Transverse colon (tissue), 4 donors: ENCODE data around the gene GPR176. TPM values are rescaled to one million over a fixed set of nuclear protein-coding genes. Genes with fewer than 3 reads are reported as not detected.

Source experiments
- DNase-seq: peaks from one replicate; pipeline ENCODE4 v3.0.0-alpha.2; 2019
- H3K27ac ChIP-seq, 4 donors: fragments of 200-600 bp; sonication (generic); 2 replicates each; pipeline ENCODE4 v1.5.1; 2016 to 2018; ENCODE audit warnings: inconsistent platforms in 4 of 4
- H3K27me3 ChIP-seq: fragments of 200-600 bp; sonication (generic); 2 replicates; pipeline ENCODE4 v1.5.1; 2017; ENCODE audit warnings: inconsistent platforms
- H3K36me3 ChIP-seq, 4 donors: fragments of 200-600 bp; sonication (generic); 2 replicates each; pipeline ENCODE4 v1.5.1; 2017 to 2019; ENCODE audit warnings: inconsistent platforms in 4 of 4
- H3K4me1 ChIP-seq, 4 donors: fragments of 200-600 bp; sonication (generic); 2 replicates each; pipeline ENCODE4 v1.5.1; 2017 to 2020; ENCODE audit warnings: inconsistent platforms in 4 of 4
- H3K4me3 ChIP-seq, 4 donors: fragments of 200-600 bp; sonication (generic); 1 replicate in 1 of 4; 2 replicates in 3 of 4; pipeline versions ENCODE4 v1.5.1 to v1.6.1; 2017 to 2019; ENCODE audit warnings: inconsistent platforms in 4 of 4
- H3K9me3 ChIP-seq, 2 donors: fragments of 200-600 bp; sonication (generic); 2 replicates each; pipeline ENCODE4 v1.5.1; 2017 to 2019; ENCODE audit warnings: inconsistent platforms in 2 of 2
- CTCF ChIP-seq, 5 experiments: fragments of 200-600 bp in 3 of 5; fragments of 450-650 bp in 2 of 5; sonication (generic) in 3 of 5; IDR thresholded peaks; 1 replicate in 2 of 5; 2 replicates in 3 of 5; pipeline ENCODE4 v1.5.1; 2016 to 2017; ENCODE audit warnings: antibody characterized with exemption in 5 of 5, inconsistent platforms in 3 of 5, mild to moderate bottlenecking in 2 of 5, moderate library complexity in 1 of 5
- EP300 ChIP-seq: sonication (generic); formaldehyde crosslinking; IDR thresholded peaks from one replicate; pipeline ENCODE4 v1.6.1; 2017; ENCODE audit warnings: antibody characterized with exemption, low read depth
- POLR2A ChIP-seq: fragments of 450-650 bp; IDR thresholded peaks from one replicate; pipeline ENCODE4 v1.6.1; 2016; ENCODE audit warnings: antibody characterized with exemption, mild to moderate bottlenecking, moderate library complexity
- POLR2AphosphoS5 ChIP-seq, 3 donors: sonication (generic); formaldehyde crosslinking; IDR thresholded peaks; one replicate each; pipeline ENCODE4 v1.6.1; 2016; ENCODE audit warnings: antibody characterized with exemption in 3 of 3
- WGBS, 2 donors: methylation state at CpG; one replicate each; pipeline ENCODE4 v1.1.5; 2018; ENCODE audit warnings: low coverage in 1 of 2; 5-methylcytosine and 5-hydroxymethylcytosine counted together
- in situ Hi-C, 4 donors: fragments of 200-750 bp; cut with MboI; loops; one replicate each; pipeline versions ENCODE4 v1.15.0 to v1.15.1; 2017; ENCODE audit warnings: low sequenced_read_pairs in 3 of 4, low pct_ligation_motif_present in 1 of 4, low pct_unique_long_range_greater_than_20kb in 1 of 4
- intact Hi-C: fragments of 100-400 bp; cut with DNase I; formaldehyde crosslinking; loops from one replicate; pipeline ENCODE4 v1.15.1; 2023; ENCODE audit warnings: low total_unique reads
- total RNA-seq, 4 donors: library from RNA; depleted of rRNA; stranded (reverse); fragments of >200 nt; gene quantifications; one replicate each; pipeline ENCODE4 v1.1.0, GENCODE V29; 2016

GPR176 gene
- total RNA-seq, 4 donors from 2014 or later = 1.6 to 10.9 (median 2.5) TPM; not detected in 1

DNA sequence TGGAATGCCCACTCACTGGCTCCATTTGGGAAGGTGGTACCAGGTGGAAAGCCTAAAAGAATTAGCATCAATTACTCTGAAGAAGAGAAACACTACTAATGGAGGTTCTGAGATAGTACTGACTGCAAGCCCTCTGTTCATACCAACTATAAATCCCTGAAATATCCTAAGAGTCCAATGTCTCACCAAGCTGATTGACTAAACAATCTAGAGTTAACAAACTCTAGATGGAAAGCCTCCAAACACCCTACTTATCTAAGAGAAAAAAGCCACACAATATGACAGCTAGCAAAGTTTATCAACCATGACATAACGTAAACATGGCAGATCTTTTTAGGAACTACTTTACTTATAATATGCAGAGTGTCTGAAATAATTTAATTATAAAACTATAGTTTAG is 59.2 kb downstream of the GPR176 start:
- TF ChIP-seq CTCF (IDR thresholded peaks at IDR 0.05) (no peak), EP300 (no peak), POLR2AphosphoS5 (IDR thresholded peaks at IDR 0.05) (no peak), POLR2A (no peak)
- no peaks in the 10 kb centered on the region for H3K9me3 ChIP-seq
- no peak for DNase-seq
- H3K36me3 ChIP-seq = no peaks in the 10 kb centered on the region
- H3K4me3 ChIP-seq = no peak overlapping the region
- intact Hi-C loops = no loop called here
- WGBS, 2 donors = 72 to 100% methylated on average over 1 of the region's 1 CpG
- in situ Hi-C loops = loop anchor here in 1 of 4 donors (10.0 kb wide), 1 partner anchor 66 kb away; no protein-coding TSS in a partner anchor
- H3K27ac ChIP-seq = no peak overlapping the region
- H3K27me3 ChIP-seq = no peaks in the 10 kb centered on the region
- H3K4me1 ChIP-seq = no peaks in the 10 kb centered on the region

GRCh38 chr15:39860200-39860599 is 59.9 kb downstream of the GPR176 start:
- in situ Hi-C loops = loop anchor here in 1 of 4 donors (10.0 kb wide), 1 partner anchor 65 kb away; no protein-coding TSS in a partner anchor
- no peaks in the 10 kb centered on the region for H3K27me3 ChIP-seq
- no peaks in the 10 kb centered on the region for H3K36me3 ChIP-seq
- H3K9me3 ChIP-seq = no peaks in the 10 kb centered on the region
- H3K4me1 ChIP-seq = no peaks in the 10 kb centered on the region
- TF ChIP-seq POLR2A = no peak
- no peak for TF ChIP-seq POLR2AphosphoS5 (IDR thresholded peaks at IDR 0.05)
- no peak for TF ChIP-seq CTCF (IDR thresholded peaks at IDR 0.05)
- 91 to 100% methylated on average over 3 of the region's 3 CpGs for WGBS, 2 donors
- no peak overlapping the region for H3K4me3 ChIP-seq
- H3K27ac ChIP-seq = no peak overlapping the region
- DNase-seq = no peak
- intact Hi-C loops = no loop called here

- in situ Hi-C loops (loop anchor here in 1 of 4 donors (10.0 kb wide), 1 partner anchor 65 kb away; no protein-coding TSS in a partner anchor), intact Hi-C loops (no loop called here)
- H3K9me3 ChIP-seq = no peaks in the 10 kb centered on the region
- no peak for DNase-seq
- H3K4me1 ChIP-seq = no peaks in the 10 kb centered on the region
- H3K4me3 ChIP-seq = no peak overlapping the region
- no peaks in the 10 kb centered on the region for H3K36me3 ChIP-seq
- no peak overlapping the region for H3K27ac ChIP-seq
- no peak for TF ChIP-seq CTCF (IDR thresholded peaks at IDR 0.05)
- no peak for TF ChIP-seq POLR2AphosphoS5 (IDR thresholded peaks at IDR 0.05)
- TF ChIP-seq POLR2A = no peak
- no peak for TF ChIP-seq EP300
- WGBS, 2 donors = 91 to 95% methylated on average over 4 of the region's 4 CpGs
- H3K27me3 ChIP-seq = no peaks in the 10 kb centered on the region
Observed at GRCh38 chr15:39859636-39860035, 60.4 kb downstream of the GPR176 start.

- Histone ChIP-seq H3K27me3 (no peaks in the 10 kb centered on the region), H3K27ac (no peak overlapping the region), H3K4me1 (no peaks in the 10 kb centered on the region), H3K9me3 (no peaks in the 10 kb centered on the region), H3K4me3 (no peak overlapping the region), H3K36me3 (no peaks in the 10 kb centered on the region)
- intact Hi-C loops = no loop called here
- TF ChIP-seq EP300 = no peak
- no peak for TF ChIP-seq POLR2AphosphoS5 (IDR thresholded peaks at IDR 0.05)
- no peak for TF ChIP-seq POLR2A
- TF ChIP-seq CTCF (IDR thresholded peaks at IDR 0.05) = no peak
- in situ Hi-C loops = no loop called here
- WGBS, 2 donors = 40 to 44% methylated on average over 1 of the region's 1 CpG
- no peak for DNase-seq
Observed at GRCh38 chr15:39857132-39857531, 62.9 kb downstream of the GPR176 start.
